ENCODE data around the gene ADARB2.

GRCh38 chr10:1281405-1281782 is 455.9 kb downstream of the ADARB2 start:
- TF ChIP-seq YY1 (IDR thresholded peaks at IDR 0.05) (no peak), CTCF (IDR thresholded peaks at IDR 0.05; ENCODE audit: low read depth, low read length, missing input control) (no peak), REST (IDR thresholded peaks at IDR 0.05) (no peak), HNF4A (conservative IDR thresholded peaks at IDR 0.05) (no peak), RXRA (IDR thresholded peaks at IDR 0.05) (no peak), GABPA (IDR thresholded peaks at IDR 0.05 in 1 of 2, conservative IDR thresholded peaks at IDR 0.05 in 1 of 2) (no peak), FOXA1 (IDR thresholded peaks at IDR 0.05) (no peak)
